KG1 (cell line): ENCODE measurements around the gene FNDC8.
"Not testable (repeated sequence)": the region's sequence is repeated elsewhere in the genome, so short reads cannot be mapped to it uniquely, and the experiment has no call there.

Source experiments
- DNase-seq: peaks from one replicate; lab custom pipeline; 2025; lab: John Stamatoyannopoulos, UW

Gene FNDC8

DNA sequence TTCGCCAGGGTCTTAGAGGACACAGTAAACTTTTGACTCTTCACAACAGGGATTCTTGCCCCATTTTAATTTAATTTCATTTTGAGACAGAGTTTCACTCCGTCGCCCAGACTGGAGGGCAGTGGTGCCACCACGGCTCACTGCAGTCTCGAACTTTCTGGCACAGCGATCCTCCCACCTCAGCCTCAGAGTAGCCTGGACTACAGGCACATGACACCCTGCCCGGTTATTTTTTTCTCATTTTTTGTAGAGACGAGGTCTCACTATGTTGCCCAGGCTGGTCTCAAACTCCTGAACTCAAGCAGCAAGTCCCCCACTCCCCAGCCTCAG lies 21.0 kb downstream of the FNDC8 start:
- DNase-seq, result no peak

DNA sequence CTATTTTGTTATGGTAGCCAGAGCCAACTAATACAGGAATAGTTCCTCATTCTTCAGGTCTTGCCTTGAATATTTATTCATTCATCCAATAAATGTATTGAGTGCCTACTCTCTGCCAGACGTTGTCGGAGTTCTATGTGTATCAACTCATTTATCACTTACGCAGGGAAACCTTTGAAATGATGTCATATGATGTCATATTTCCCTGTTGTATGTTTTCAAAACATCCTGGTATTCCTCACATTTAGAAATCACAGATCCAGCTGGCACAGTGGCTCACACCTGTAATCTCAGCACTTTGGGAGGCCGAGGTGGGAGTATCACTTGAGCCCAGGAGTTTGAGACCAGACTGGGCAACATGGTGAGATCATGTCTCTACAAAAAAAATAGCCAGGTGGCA lies 23.4 kb downstream of the FNDC8 start:
- DNase-seq, result no peak

DNA sequence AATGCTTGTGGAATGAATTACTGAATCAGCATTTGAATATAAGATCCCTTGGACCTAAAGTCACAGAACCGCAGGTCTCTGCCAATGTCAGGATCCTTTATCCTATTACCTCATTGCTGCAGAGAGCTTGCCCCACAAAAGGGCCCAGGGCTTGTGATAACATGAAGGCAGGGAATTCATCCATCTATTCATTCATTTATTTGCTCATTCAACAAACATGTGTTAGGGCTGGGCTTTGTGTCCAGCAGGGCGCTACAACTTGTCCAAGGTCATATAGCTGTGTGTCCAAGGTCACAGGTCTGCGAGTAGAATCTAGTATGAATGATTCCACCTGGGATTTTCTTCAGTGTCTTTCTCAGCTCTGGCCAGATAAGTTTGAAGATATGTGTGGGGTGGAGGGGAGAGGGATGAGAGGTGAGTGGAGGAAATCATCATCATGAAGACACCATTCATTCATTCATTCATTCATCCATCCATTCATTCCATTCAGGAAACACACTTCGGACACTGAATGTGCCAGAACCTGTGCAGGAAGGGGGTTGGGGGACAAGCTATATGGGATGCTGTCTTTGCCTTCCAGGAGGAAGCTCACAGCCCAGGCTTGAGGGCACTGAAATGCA lies 24.9 kb downstream of the FNDC8 start:
- no peak for DNase-seq

DNA sequence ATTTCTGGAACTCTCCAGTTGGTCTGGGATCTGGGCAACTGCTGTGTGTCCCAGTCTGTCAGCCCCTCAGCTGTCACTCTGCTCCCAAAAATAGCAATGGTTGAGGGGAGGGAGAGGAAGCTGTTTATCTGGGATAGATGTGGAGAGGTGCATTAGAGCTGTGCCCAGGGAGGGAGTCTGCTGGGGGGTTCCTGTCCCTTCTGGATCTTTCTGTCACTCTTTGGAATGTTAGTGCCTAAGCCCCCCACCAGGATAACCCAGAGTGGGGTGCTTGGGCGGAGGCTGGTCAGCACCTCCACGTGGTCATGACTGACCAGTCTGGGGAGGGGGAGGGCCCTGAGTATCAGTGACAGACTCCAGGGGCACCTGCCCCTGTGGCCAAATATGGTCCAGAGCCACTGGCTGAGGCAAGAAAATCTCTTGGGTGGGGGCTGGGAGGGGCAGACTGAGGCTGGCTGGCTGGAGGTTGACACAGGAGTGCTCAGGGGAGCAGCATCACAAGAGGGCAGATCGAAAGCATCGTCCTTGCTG lies 26.0 kb downstream of the FNDC8 start, which contains the start of gene UNC45B:
Gene UNC45B, plus strand, starts transcription at position 443 of the 531 bp plus-strand sequence. CDS start 447 bp downstream, outside the sequence.
- no peak for DNase-seq

DNA sequence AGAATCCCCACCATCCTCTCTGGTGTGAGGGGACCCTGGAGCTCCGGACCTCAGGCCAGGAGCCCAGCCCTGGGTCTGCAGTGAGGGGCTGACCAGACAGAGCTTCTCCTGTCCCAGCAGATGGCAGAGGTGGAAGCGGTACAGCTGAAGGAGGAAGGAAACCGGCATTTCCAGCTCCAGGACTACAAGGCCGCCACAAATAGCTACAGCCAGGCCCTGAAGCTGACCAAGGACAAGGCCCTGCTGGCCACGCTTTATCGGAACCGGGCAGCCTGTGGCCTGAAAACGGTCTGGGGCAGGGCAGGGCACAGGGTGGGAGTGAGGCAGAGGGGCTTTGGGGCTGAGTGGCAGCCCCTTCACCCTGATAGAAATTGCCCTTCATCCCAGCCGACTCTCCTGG lies 26.7 kb downstream of the FNDC8 start:
- no peak for DNase-seq

DNA sequence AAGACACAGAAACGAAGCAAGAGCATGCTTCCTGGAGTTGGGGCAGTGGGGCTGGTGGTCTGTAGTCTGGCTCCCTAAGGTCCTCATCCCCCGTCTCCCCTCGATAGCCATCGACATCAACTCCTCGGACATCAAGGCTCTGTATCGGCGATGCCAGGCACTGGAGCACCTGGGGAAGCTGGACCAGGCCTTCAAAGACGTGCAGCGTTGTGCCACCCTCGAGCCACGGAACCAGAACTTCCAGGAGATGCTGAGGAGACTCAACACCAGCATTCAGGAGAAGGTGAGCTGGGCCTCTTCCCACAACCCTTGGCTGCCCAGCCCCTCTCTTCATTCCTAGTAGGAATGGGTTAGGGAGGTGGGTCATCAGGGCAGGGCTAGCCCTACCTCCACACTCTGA lies 28.5 kb downstream of the FNDC8 start:
- no peak for DNase-seq

DNA sequence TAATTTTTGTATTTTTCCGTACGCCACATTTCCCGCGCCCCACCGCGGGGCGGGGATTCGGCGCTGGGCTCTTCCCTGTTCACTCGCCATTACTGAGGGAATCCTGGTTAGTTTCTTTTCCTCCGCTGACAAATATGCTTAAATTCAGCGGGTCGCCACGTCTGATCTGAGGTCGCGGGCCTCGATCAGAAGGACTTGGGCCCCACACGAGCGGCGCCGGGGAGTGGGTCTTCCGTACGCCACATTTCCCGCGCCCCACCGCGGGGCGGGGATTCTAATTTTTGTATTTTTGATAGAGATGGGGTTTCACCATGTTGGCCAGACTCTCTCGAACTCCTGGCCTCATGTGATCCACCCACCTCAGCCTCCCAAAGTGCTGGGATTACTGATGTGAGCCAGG lies 29.7 kb downstream of the FNDC8 start:
- DNase-seq, result not testable (repeated sequence)

DNA sequence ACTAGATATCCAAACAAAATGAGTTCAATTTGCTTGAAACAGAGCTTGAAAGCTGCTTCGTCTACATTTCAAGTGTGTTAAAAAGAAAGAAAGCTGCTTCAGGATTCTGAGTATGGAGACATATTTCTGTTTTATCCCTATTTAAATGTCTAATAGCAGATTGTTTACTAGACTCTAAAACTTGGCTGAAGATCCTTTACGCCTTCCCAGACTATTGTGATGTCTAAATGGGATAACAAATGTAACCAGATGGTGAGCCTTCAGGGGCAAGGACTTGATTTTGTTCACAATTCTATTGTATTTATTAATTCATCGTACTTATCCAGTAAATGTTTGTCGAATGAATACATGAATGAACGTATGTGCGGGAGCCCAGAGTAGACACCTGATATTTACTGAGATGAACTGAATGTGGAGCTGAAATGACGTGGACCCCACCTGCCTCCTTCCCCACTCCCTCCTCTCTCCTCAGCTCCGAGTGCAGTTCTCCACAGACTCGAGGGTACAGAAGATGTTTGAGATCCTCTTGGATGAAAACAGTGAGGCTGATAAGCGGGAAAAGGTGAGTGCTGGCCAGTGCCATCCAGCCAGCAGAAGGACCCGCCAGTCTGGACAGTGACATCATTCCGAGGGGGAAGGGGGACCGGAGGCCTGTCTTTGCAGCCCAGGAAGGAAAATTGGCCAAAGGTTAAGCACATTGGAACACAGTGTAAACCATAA lies 31.2 kb downstream of the FNDC8 start:
- no peak for DNase-seq

DNA sequence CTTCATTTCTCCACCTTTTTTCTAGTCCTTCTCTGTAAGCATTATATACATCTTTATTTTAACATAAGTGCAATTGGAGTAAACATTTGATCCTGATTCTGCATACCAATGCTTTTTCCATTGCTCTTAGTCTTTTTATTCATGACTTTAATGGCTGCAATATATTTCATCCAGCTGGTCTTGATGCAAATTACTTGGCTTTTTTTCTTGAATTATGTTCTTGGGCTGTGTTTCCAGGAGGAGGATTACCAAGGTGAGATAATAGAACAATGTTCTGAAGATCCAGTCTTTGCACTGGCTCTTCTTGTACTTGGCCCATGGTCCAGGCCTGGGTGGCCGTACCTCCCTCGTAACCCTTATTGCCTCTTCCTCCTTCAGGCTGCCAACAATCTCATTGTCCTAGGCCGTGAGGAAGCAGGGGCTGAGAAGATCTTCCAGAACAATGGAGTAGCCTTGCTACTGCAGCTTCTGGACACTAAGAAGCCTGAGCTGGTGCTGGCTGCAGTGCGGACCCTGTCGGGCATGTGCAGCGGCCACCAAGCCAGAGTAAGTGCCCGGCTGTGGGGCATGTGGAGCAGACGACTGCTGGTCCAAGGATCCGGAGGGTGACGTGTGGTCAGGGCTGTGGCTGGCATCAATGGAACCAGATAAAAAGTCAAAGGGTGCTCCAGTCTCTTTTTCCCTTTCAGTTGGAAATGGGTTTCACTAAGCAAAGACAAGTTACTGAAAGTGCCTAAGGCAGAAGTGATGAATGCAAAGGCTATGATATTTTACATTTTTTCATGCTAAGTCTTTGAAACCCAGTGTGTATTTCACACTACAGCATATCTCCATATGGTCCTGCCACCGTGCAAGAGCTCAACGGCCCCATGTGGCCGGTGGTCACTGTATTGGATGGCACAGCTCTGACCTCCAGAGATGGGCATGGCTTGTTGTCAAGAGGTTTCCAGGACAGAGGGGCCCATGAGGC lies 33.1 kb downstream of the FNDC8 start:
- DNase-seq, result no peak

DNA sequence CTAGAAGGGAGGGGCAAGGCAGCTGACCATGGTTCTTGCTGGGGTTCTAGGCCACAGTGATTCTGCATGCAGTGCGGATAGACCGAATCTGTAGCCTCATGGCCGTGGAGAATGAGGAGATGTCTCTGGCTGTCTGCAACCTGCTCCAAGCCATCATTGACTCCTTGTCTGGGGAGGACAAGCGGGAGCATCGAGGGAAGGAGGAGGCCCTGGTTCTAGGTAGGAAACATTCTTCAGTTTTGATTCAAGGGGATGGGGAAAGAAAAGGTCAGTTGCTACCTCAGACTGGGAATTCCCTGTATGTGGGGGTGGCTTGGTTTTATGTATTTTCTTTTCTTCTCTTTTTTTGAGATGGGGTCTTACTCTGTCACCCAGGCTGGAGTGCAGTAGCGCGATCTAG lies 33.8 kb downstream of the FNDC8 start:
- DNase-seq, result no peak

DNA sequence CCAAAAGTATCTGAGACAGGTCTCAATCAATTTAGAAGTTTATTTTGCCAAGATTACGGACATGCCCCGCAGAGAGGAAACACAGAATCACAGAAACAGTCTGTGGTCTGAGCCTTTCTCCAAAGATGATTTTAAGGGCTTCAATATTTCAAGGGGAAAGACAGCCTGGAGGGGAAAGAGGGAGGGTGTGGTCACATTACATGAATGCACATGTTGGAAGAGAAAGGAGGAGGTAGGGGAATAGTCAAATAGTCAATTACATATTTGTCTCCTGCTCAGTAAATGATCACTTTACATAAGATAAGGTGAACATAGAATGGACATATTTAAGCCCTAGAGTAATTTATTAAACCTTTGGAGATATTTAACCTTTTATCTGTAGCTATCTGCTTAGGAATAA lies 38.5 kb downstream of the FNDC8 start:
- DNase-seq, result no peak

DNA sequence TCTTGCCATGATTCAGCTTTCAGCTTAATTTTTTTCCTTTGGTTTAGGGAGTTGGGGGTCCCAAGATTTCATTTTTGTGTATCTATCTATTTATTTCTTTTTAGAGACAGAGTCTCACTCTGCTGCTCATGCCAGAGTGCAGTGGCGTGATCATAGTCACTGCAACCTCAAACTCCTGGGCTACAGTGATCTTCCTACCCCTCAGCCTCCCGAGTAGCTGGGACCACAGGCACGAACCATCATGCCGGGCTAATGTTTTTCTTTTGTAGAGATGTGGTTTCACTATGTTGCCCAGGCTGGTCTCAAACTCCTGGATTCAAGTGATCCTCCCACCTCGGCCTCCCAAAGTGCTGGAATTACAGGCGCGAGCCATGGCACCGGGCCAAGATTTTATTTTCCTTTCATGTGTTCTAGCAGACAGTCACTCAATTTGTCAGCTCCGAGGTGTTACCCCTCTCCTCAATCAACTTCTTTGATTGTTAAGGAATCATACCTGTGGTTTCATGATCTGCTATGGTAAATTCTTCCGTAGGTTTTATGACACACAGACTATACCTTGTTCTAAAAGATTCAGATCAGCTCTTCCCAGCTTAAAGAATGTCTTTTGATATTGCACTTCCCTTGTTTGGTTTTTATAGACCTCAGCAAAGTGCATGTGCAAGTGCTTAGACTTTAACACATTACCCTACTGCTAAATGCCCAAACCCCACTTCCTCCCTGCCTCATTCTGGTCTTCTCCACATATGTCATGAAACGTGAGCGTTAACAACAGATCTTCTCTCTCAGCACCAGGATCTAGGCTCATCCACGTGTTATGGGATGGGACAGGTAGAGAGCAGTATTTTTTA lies 39.2 kb downstream of the FNDC8 start:
- DNase-seq, result no peak

DNA sequence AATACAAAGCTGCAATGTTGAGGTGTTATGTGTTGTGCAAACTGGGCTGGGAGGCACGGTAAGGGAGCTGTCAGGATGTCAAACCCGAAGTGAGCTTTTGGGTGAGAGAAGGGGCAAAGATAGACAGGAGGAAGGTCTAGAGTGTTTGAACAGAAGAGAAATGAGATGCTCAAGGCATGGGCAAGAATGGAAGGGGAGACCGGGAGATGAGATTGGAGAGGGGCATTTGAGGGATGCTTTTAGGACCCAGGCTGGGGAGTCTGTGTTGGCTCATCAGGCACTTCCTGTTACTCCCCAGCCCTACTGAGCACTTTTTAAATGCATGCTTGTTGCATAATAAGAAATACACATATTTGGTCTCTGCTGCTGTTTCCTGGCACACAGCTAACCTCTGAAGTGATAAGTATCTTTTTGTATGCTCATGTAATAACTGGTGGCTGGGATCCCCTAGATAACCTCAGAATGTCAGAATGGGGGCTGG lies 39.9 kb downstream of the FNDC8 start:
- no peak for DNase-seq

DNA sequence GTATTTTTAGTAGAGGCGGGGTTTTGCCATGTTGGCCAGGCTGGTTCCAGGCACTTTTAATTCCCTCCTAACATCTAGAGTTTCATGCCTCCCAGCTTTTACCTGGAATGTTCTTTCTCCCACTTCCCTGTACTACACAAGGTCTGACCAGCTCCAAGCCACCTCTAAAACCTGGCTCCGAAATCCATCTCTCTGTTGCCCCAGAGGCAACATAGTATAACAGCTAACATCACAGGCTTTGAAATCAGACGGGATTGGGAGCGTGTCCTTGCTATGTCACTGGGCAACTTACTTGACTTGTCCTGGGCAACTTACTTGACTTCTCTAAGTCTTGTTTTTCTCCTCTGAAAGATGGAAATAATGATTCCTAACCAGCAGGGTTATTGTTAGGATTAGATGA lies 41.3 kb downstream of the FNDC8 start:
- no peak for DNase-seq

DNA sequence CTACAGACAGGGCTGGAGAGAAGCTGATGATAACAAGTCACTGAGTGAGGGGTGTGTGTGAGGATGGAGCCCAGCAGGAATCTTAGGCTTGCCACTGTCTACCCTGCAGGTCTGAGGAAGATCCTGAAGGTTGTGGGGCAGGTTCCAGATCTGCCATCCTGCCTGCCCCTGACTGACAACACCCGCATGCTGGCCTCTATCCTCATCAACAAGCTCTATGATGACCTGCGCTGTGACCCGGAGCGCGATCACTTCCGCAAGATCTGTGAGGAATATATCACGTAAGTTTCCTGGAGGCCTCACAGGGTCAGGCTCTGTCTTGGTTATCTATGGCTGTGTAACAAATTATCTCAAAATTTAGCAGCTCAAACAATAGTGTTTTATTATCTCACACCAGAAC lies 42.5 kb downstream of the FNDC8 start:
- DNase-seq, result no peak

DNA sequence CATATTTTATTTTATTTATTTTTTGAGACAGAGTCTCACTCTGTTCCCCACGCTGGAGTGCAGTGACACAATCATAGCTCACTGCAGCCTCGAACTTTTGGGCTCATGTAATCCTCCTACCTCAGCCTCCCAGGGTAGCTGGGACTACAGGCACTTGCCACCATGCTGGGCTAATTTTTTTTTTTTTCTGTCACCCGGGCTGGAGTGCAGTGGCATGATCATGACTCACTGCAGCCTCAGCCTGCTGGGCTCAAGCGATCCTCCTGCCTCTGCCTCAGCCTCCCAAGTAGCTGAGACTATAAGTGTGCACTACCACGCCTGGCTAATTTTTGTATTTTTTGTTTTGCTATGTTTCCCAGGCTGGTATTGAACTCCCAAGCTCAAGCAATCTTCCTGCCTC lies 43.3 kb downstream of the FNDC8 start:
- DNase-seq, result no peak

DNA sequence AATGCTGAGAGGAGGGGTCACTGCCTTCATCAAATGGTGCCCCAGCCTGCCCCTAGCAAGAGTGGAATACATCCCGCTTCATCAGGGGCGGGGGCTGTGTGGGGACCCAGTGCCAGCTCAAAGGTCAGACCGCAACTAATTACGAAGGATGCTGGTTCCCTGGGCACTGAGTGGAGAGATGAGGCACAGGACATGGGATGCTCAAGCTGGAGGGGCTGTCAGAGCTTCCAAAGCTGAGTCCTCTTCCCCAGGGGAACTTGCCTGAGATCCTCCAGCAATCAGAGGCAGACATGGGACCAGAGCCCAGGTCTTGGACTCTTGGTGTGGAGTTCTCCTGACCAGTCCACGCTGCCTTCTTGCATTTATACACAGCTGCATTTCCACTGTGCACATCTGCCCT lies 45.1 kb downstream of the FNDC8 start:
- no peak for DNase-seq

DNA sequence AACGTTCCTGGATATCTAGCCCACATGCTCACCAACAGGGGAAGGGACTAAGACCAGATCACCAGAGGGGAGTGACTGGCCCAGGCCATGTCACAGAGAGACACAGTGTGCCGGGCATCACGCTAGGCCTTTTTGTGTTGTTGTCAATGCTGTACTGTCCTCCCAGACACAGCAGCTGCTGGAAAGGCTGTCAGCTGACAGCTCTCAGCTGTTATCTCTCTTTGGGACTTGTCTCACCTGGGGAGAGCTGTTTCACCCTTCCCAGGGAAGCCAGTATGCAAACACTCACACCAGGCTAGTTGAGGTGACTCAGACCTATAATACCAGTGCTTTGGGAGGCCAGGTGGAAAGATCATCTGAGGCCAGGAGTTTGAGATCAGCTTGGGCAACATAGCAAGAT lies 45.6 kb downstream of the FNDC8 start:
- DNase-seq, result no peak

DNA sequence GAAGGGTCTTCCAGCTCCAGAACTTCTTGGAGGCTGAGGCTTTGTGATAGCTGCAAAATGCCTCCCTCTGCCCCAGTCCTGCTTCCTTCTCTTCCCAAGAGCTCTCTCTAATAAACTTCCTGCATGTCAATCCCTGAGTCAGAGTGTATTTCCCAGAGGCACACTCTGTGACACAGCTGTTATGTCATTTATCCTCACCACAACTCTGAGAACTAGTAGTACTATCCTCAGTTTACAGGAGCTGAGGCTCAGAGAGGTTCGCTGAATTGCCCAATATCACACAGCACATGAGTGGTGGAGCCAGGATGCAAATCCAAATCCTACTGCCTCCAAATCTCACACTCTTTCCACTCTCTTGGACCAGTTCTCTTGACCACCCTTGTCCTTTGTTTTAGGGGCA lies 46.3 kb downstream of the FNDC8 start:
- DNase-seq, result no peak

DNA sequence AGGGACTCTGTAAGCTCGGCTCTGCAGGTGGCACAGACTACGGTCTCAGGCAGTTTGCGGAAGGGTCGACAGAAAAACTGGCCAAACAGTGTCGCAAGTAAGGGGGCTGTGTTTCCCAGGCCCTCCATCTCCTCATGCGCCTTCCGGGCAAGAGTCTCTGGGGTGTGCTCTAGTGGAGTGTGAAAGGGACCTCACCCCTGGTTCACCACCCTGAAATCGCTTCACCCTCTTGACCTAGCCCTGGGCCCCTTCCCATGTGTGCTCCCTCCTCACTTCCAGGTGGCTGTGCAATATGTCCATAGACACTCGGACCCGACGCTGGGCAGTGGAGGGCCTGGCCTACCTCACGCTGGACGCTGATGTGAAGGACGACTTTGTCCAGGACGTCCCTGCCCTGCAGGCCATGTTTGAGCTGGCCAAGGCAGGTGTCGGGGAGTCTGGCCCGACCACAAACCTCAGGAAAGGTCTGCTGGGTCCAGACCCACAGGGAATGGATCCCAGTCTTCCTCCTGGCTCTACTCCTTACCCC lies 48.5 kb downstream of the FNDC8 start:
- no peak for DNase-seq
